GM12878 (cell line): Measurements from ENCODE around the gene FARS2. TPM values are rescaled to one million over a fixed set of nuclear protein-coding genes. Genes with fewer than 3 reads are reported as not detected.

Experiments used
- ATAC-seq: fragments of 200-7000 bp; cut with Tn5 transposase; 3 replicates; pipeline ENCODE4 v1.9.1; 2020; ENCODE audit warnings: mild to moderate bottlenecking, moderate library complexity
- BruUV-seq: library from RNA; stranded (reverse); fragments of 400-500 nt; replicated peaks from 2 replicates; lab custom pipeline; 2021; lab: Mats Ljungman, UMichigan
- CTCF ChIA-PET: fragments of 300-600 bp; sonication (Branson Sonifier 250); formaldehyde crosslinking; extraction: SDS; loops from one replicate; lab custom pipeline; 2021; ENCODE audit warnings: inconsistent platforms; lab: Yijun Ruan, JAX
- POLR2A ChIA-PET: fragments of 350-600 bp; formaldehyde crosslinking; extraction: SDS; loops from one replicate; lab custom pipeline; 2021; ENCODE audit warnings: inconsistent platforms; lab: Charles Lee
- RAD21 ChIA-PET: fragments of 300-600 bp; sonication (Branson Sonifier 250); formaldehyde crosslinking; loops from one replicate; lab custom pipeline; 2023; ENCODE audit warnings: antibody characterized with exemption; ENCODE audit not compliant: unreplicated experiment; lab: Charles Lee
- SMC1A ChIA-PET: fragments of 300-600 bp; sonication (Branson Sonifier 250); formaldehyde crosslinking; loops from one replicate; lab custom pipeline; 2023; ENCODE audit not compliant: unreplicated experiment, uncharacterized antibody; lab: Charles Lee
- DNase-seq: peaks from one replicate; pipeline ENCODE4 v3.0.0-alpha.2; 2011; ENCODE audit warnings: low read depth, low spot score
- FAIRE-seq: peaks from 3 replicates; lab custom pipeline; 2011; peaks lifted over from hg19 to GRCh38; lab: Jason Lieb, UNC
- H2AFZ ChIP-seq: 2 replicates; pipeline ENCODE4 v1.6.0; 2011; ENCODE audit warnings: low read depth, low read length, control low read depth; ENCODE audit not compliant: control insufficient read depth
- H3K27ac ChIP-seq: 2 replicates; pipeline ENCODE4 v1.5.1; 2011; ENCODE audit warnings: control low read depth; ENCODE audit not compliant: control insufficient read depth, insufficient read depth
- H3K27me3 ChIP-seq, 2 experiments: replicated peaks in 1 of 2; 2 replicates each; pipeline versions ENCODE4 v1.6.0 to v1.6.1; 2011; ENCODE audit warnings: low read length in 1 of 2; ENCODE audit not compliant: control insufficient read depth in 2 of 2, insufficient read depth in 2 of 2
- H3K36me3 ChIP-seq, 2 experiments: 2 replicates each; pipeline ENCODE4 v1.5.1; 2011; ENCODE audit warnings: low read length in 1 of 2; ENCODE audit not compliant: control insufficient read depth in 2 of 2, insufficient read depth in 2 of 2
- H3K4me1 ChIP-seq: 2 replicates; pipeline ENCODE4 v1.6.1; 2011; ENCODE audit warnings: mild to moderate bottlenecking, low read length, moderate library complexity, mixed read lengths; ENCODE audit not compliant: control insufficient read depth, insufficient read depth
- H3K4me2 ChIP-seq: 2 replicates; pipeline ENCODE4 v1.6.0; 2011; ENCODE audit warnings: control low read depth; ENCODE audit not compliant: control insufficient read depth, insufficient read depth
- H3K4me3 ChIP-seq: fragments of 200-600 bp; sonication (generic); 2 replicates; pipeline ENCODE4 v1.5.1; 2016
- H3K79me2 ChIP-seq: 2 replicates; pipeline ENCODE4 v1.6.0; 2011; ENCODE audit warnings: low read length; ENCODE audit not compliant: control insufficient read depth, insufficient read depth
- H3K9ac ChIP-seq: 2 replicates; pipeline ENCODE4 v1.8.0; 2011; ENCODE audit warnings: low read length, control low read depth, mixed read lengths; ENCODE audit not compliant: control insufficient read depth, insufficient read depth
- H3K9me3 ChIP-seq: replicated peaks from 3 replicates; pipeline ENCODE4 v1.5.1; 2011; ENCODE audit warnings: mild to moderate bottlenecking, low read length; ENCODE audit not compliant: control insufficient read depth, insufficient read depth
- H4K20me1 ChIP-seq: 2 replicates; pipeline ENCODE4 v1.6.0; 2011; ENCODE audit not compliant: control insufficient read depth, insufficient read depth
- NFYA ChIP-seq: IDR thresholded peaks from 2 replicates; pipeline ENCODE4 v1.6.1; 2011; ENCODE audit warnings: low read depth, mild to moderate bottlenecking, low read length, improper control_type of control experiment, borderline replicate concordance
- SMAD5 ChIP-seq: IDR thresholded peaks from 2 replicates; pipeline ENCODE4 v1.6.1; 2016; ENCODE audit warnings: antibody characterized with exemption, low read depth
- ZNF24 ChIP-seq: fragments of 450-650 bp; IDR thresholded peaks from 2 replicates; pipeline ENCODE4 v1.6.1; 2017; ENCODE audit warnings: antibody characterized with exemption, mild to moderate bottlenecking
- ZNF274 ChIP-seq: IDR thresholded peaks from one replicate; pipeline ENCODE4 v1.8.0; 2011; ENCODE audit not compliant: insufficient read length, insufficient read depth
- ZNF592 ChIP-seq: fragments of 450-650 bp; IDR thresholded peaks from 2 replicates; pipeline ENCODE4 v1.6.1; 2017; ENCODE audit warnings: mild to moderate bottlenecking, moderate library complexity
- WGBS: methylation state at CpG from one replicate; pipeline ENCODE4 v1.1.6; 2016; ENCODE audit warnings: low lambda C conversion rate; ENCODE audit not compliant: insufficient replicate concordance, insufficient coverage; ENCODE audit errors: missing lambda C conversion rate; 5-methylcytosine and 5-hydroxymethylcytosine counted together
- in situ Hi-C: fragments of 300-500 bp; cut with MboI; formaldehyde crosslinking; loops from 9 replicates; pipeline ENCODE4 v1.14.3; 2018; ENCODE audit warnings: mixed read lengths
- intact Hi-C: fragments of 100-400 bp; cut with micrococcal nuclease; formaldehyde crosslinking; loops from one replicate; pipeline ENCODE4 v1.14.2; 2022; ENCODE audit not compliant: unreplicated experiment
- polyA plus RNA-seq, 11 experiments: library from polyadenylated mRNA; depleted of rRNA in 4 of 11; unstranded in 6 of 11; stranded (reverse) in 5 of 11; fragments of >200 nt; fragmentation: Nextera tagmentation in 4 of 11; fragmentation: Illumina TruSeq in 1 of 11; extraction: Ambion mirVana in 4 of 11; extraction: Trizol in 1 of 11; gene quantifications; 1 replicate in 1 of 11; 2 replicates in 10 of 11; pipeline versions ENCODE4 v1.2.1 to v1.2.3, GENCODE V29; 2011 to 2016; ENCODE audit warnings: inconsistent platforms in 2 of 11, missing spikeins in 2 of 11, low read depth in 1 of 11
- total RNA-seq, 4 experiments: library from RNA; depleted of rRNA in 3 of 4; stranded (reverse); fragments of >200 nt in 3 of 4; fragmentation: Illumina TruSeq in 1 of 4; extraction: Trizol in 1 of 4; gene quantifications; 2 replicates each; pipeline versions ENCODE4 v1.2.1 to v1.2.3, GENCODE V29; 2013 to 2021

Gene FARS2
- total and polyA plus RNA-seq, 10 of the 15 experiments (the other 5 are each of a cell fraction or from before 2014, with no cell fraction given), result 16.8 to 46.7 (median 25.6) TPM

DNA sequence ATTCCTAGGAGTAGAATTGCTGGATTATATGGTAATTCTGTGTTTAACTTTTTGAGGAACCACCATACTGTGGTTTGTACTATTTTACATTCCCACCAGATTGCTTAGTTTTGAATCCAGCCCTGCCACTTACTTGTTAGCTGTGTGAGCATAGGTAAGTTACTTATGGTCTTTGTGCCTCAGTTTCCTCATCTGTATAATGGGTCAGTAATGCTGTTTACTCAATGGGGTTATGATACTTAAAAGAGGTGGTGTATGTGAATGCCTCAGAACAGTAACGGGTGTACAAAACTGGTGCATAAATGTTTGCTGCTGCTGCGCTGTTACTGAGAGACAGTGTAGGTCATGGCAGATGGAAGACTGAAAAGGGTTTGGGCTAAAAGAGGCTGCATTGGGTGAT lies 506.2 kb downstream of the FARS2 start:
- intact Hi-C loops (loop anchor here (10.0 kb wide), 1 partner anchor 293 kb away; no protein-coding TSS in a partner anchor), in situ Hi-C loops (no loop called here)
- H4K20me1 ChIP-seq, result no peaks in the 10 kb centered on the region
- no peak overlapping the region for H3K4me3 ChIP-seq
- H2AFZ ChIP-seq, result no peak overlapping the region
- H3K79me2 ChIP-seq, result no peaks in the 10 kb centered on the region
- H3K27ac ChIP-seq, result no peak overlapping the region
- peaks cover 7% of the 10 kb centered on the region for H3K4me1 ChIP-seq
- TF ChIP-seq SMAD5, result no peak
- no peak for TF ChIP-seq ZNF274
- no peak for TF ChIP-seq ZNF592
- TF ChIP-seq ZNF24, result no peak
- TF ChIP-seq NFYA, result no peak
- no peaks in the 10 kb centered on the region; the same call in 2 of the 3 replicates for H3K9me3 ChIP-seq
- BruUV-seq, result no TSS peak
- FAIRE-seq (no peak), DNase-seq (no peak), ATAC-seq (no peak)
- H3K36me3 ChIP-seq, result peaks cover 0 to 4% of the 10 kb centered on the region in 2 experiments; a peak in 3 of 4 replicates
- ChIA-PET POLR2A (interaction anchor here (0.5 kb wide), 1 partner anchor 1793 kb away, joined by 4 read pairs; no protein-coding TSS in a partner anchor), SMC1A (no interaction called here), CTCF (no interaction called here), RAD21 (no interaction called here)
- H3K4me2 ChIP-seq, result no peak overlapping the region
- H3K27me3 ChIP-seq, result no peaks in the 10 kb centered on the region
- no peak overlapping the region for H3K9ac ChIP-seq
- WGBS, result 90% methylated on average over 2 of the region's 2 CpGs
